ENCODE data around the gene BICRAL.

Gene BICRAL

DNA sequence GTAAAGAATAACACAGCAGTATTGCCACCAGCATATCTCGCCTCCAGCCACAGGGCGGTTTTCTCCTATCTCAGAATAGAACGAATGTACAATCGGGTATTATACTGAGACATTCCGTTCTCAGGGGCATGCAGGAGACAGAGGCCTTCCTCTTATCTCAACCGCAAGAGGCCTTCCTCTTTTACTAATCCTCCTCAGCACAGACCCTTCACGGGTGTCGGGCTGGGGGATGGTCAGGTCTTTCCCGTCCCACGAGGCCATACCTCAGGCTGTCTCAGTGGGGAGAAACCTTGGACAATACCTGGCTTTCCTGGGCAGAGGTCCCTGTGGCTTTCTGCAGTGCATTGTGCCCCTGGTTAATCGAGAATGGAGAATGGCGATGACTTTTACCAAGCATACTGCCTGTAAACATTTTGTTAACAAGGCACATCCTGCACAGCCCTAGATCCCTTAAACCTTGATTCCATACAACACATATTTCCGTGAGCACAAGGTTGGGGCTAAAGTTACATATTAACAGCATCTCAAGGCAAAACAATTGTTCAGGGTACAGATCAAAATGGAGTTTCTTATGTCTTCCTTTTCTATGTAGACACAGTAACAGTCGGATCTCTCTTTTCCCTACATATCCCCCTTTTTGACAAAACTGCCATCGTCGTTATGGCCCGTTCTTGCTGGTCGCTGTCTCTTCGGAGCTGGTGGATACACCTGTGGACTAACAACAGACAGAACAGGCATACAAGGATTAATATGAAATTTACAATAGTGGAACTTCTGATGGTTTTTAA, 112.4 kb downstream of the BICRAL start:
- DNase-seq (ENCODE audit: low read depth) = peak; percentile 93

GRCh38 chr6:42896178-42896719, 114.4 kb downstream of the BICRAL start:
- DNase-seq (ENCODE audit: low read depth) = no peak

DNA sequence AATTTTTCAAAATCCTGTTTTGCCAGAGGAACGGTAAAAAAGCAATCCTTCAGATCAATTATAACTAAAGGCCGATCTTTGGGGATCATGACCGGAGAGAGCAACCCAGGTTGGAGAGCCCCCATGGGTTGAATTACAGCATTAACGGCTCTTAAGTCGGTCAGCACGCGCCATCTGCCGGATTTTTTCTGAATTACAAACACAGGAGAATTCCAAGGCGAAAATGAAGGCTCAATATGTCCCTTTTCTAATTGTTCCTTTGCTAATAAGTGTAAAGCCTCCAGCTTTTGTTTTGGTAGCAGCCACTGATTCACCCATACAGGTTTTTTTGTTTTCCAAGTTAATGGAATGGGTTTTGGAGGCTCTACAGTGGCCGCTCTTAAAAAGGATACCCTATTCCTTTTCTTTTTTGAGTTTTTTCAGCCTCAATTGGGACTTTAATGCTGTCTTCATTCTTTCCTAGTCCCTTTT, 117.1 kb downstream of the BICRAL start:
- peak; percentile 58 for DNase-seq (ENCODE audit: low read depth)

- no peak for DNase-seq (ENCODE audit: low read depth)
Observed at GRCh38 chr6:42899871-42900270, 118.0 kb downstream of the BICRAL start.

- DNase-seq (ENCODE audit: low read depth) = peak; percentile 71
Observed at GRCh38 chr6:42901538-42901957, 119.7 kb downstream of the BICRAL start.

DNA sequence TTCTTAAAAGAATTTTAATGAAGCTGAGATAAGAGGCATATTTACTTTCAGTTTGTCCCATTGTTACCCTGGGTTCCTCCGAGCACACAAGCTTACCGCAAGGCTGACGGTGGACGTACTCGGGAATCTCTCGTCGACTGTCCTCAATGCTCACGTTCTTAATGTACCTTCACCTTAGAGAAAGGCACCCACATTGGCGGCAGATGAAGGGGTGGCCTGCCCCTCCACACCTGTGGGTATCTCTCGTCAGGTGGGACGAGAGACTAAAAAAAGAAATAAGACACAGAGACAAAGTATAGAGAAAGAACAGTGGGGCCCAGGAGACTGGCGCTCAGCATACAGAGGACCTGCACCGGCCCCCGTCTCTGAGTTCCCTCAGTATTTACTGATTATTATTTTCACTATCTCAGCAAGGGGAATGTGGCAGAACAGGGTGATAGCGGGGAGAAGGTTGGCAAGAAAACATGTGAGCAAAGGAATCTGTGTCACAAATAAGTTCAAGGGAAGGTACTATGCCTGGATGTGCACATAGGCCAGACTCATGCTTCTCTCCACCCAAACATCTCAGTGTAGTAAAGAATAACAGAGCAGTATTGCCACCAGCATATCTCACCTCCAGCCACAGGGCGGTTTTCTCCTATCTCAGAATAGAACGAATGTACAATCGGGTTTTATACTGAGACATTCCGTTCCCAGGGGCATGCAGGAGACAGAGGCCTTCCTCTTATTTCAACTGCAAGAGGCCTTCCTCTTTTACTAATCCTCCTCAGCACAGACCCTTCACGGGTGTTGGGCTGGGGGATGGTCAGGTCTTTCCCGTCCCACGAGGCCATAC, 120.8 kb downstream of the BICRAL start:
- DNase-seq (ENCODE audit: low read depth) = peak; percentile 34

GRCh38 chr6:42904467-42904866, 122.6 kb downstream of the BICRAL start:
- DNase-seq (ENCODE audit: low read depth) = no peak

GRCh38 chr6:42907336-42907735, 125.5 kb downstream of the BICRAL start:
- DNase-seq (ENCODE audit: low read depth) = peak; percentile 66

GRCh38 chr6:42909835-42910234, 128.0 kb downstream of the BICRAL start:
- no peak for DNase-seq (ENCODE audit: low read depth)

- peak; percentile 22 for DNase-seq (ENCODE audit: low read depth)
Observed at GRCh38 chr6:42911171-42912021, 129.5 kb downstream of the BICRAL start.

DNA sequence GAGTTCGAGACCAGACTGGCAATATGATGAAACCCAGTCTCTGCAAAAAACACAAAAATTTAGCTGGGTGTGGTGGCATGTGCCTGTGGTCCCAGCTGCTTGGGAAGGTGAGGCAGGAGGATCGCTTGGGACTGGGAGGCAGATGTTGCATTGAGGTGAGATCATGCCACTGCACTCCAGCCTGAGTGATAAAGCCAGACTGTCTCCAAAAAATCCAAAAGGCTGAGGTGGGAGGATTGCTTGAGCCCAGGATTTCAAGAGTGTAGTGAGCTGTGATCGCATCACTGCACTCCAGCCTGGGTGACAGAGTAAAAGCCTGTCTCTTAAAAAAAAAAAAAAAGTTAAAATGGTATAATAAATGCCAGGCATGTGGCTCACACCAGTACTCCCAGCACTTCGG, 132.7 kb downstream of the BICRAL start:
- DNase-seq (ENCODE audit: low read depth) = no peak

DNA sequence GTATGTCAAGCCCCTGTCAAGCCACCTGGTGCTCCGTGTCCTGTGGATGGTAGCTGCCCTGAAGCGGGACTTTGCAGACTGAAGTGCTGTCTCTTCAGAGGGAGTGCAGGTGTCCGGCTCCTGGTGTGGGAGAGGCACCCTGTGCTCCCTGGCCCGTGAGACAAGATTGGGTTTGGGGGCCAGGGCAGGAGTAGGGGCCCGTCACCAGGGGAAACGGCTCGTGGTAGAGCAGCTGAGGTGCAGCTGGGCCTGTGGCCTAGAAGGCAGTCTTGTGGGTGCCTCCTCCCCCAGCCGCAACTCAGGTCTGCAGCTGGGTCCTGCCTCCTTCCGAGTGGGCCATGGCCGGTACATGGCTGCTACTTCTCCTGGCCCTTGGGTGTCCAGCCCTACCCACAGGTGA, 133.9 kb downstream of the BICRAL start, which contains the start of gene PTCRA:
Gene PTCRA (plus strand): TSS at position 322 of the 400 bp plus-strand sequence. CDS start 17 bp downstream, at position 339.
- DNase-seq (ENCODE audit: low read depth) = no peak

GRCh38 chr6:42916288-42916687, 134.4 kb downstream of the BICRAL start:
- DNase-seq (ENCODE audit: low read depth) = no peak
